Measurements from ENCODE around the gene HAPLN1. TPM values are rescaled to one million over a fixed set of nuclear protein-coding genes. Genes with fewer than 3 reads are reported as not detected.

The HAPLN1 gene
- polyA plus RNA-seq, 1 donor from 2014 or later, result 0.10 TPM

GRCh38 chr5:83636156-83636555 lies 84.5 kb downstream of the HAPLN1 start:
- Histone ChIP-seq H3K36me3 (ENCODE audit: insufficient read depth, low read length) (no peaks in the 10 kb centered on the region), H3K4me2 (ENCODE audit: low read length) (no peak overlapping the region), H3K27me3 (ENCODE audit: insufficient read depth, low read depth, low read length) (no peaks in the 10 kb centered on the region), H4K20me1 (ENCODE audit: insufficient read depth) (no peaks in the 10 kb centered on the region), H3K9me2 (ENCODE audit: insufficient read depth, low read length) (no peaks in the 10 kb centered on the region), H3K79me2 (replicated peaks; ENCODE audit: insufficient read depth, low read length) (no peaks in the 10 kb centered on the region), H3F3A (ENCODE audit: insufficient read depth, low read length, poor library complexity, severe bottlenecking) (peaks cover 4% of the 10 kb centered on the region), H3K9me3 (ENCODE audit: low read length) (no peaks in the 10 kb centered on the region), H2AFZ (ENCODE audit: low read depth, low read length) (no peak overlapping the region), H3K27ac (ENCODE audit: low read length) (no peak overlapping the region), H3K4me3 (ENCODE audit: low read length) (no peak overlapping the region), H3K9ac (ENCODE audit: low read length) (no peak overlapping the region)
- TF ChIP-seq MXI1 (conservative IDR thresholded peaks at IDR 0.05; ENCODE audit: poor library complexity, severe bottlenecking), result no peak
- TF ChIP-seq, protein P1, sequence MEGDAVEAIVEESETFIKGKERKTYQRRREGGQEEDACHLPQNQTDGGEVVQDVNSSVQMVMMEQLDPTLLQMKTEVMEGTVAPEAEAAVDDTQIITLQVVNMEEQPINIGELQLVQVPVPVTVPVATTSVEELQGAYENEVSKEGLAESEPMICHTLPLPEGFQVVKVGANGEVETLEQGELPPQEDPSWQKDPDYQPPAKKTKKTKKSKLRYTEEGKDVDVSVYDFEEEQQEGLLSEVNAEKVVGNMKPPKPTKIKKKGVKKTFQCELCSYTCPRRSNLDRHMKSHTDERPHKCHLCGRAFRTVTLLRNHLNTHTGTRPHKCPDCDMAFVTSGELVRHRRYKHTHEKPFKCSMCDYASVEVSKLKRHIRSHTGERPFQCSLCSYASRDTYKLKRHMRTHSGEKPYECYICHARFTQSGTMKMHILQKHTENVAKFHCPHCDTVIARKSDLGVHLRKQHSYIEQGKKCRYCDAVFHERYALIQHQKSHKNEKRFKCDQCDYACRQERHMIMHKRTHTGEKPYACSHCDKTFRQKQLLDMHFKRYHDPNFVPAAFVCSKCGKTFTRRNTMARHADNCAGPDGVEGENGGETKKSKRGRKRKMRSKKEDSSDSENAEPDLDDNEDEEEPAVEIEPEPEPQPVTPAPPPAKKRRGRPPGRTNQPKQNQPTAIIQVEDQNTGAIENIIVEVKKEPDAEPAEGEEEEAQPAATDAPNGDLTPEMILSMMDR (IDR thresholded peaks at IDR 0.05; ENCODE audit: poor library complexity, severe bottlenecking), result no peak
- TF ChIP-seq REST (IDR thresholded peaks at IDR 0.05; ENCODE audit: borderline replicate concordance), result no peak

- Histone ChIP-seq H3K9ac (ENCODE audit: low read length) (no peak overlapping the region), H2AFZ (ENCODE audit: low read depth, low read length) (no peak overlapping the region), H3K4me2 (ENCODE audit: low read length) (no peak overlapping the region), H3K36me3 (ENCODE audit: insufficient read depth, low read length) (no peaks in the 10 kb centered on the region), H3K79me2 (replicated peaks; ENCODE audit: insufficient read depth, low read length) (no peaks in the 10 kb centered on the region), H3K27me3 (ENCODE audit: insufficient read depth, low read depth, low read length) (no peaks in the 10 kb centered on the region), H3K9me2 (ENCODE audit: insufficient read depth, low read length) (no peaks in the 10 kb centered on the region), H3K27ac (ENCODE audit: low read length) (no peak overlapping the region), H3K9me3 (ENCODE audit: low read length) (no peaks in the 10 kb centered on the region), H3K4me3 (ENCODE audit: low read length) (no peak overlapping the region), H4K20me1 (ENCODE audit: insufficient read depth) (no peaks in the 10 kb centered on the region), H3F3A (ENCODE audit: insufficient read depth, low read length, poor library complexity, severe bottlenecking) (peaks cover 4% of the 10 kb centered on the region)
- TF ChIP-seq TAF1 (IDR thresholded peaks at IDR 0.05; ENCODE audit: low read depth) (no peak), POLR2AphosphoS5 (IDR thresholded peaks at IDR 0.05) (peak; percentile 78), RAD21 (conservative IDR thresholded peaks at IDR 0.05) (no peak), REST (IDR thresholded peaks at IDR 0.05; ENCODE audit: borderline replicate concordance) (no peak), EP300 (conservative IDR thresholded peaks at IDR 0.05; ENCODE audit: poor library complexity, severe bottlenecking) (peak; percentile 70), EZH2 (IDR thresholded peaks at IDR 0.05; ENCODE audit: borderline replicate concordance, insufficient read depth, low read length, poor library complexity, severe bottlenecking) (no peak), MXI1 (conservative IDR thresholded peaks at IDR 0.05; ENCODE audit: poor library complexity, severe bottlenecking) (no peak), SMC3 (conservative IDR thresholded peaks at IDR 0.05; ENCODE audit: poor library complexity) (no peak)
- TF ChIP-seq, protein P1 (IDR thresholded peaks at IDR 0.05; ENCODE audit: poor library complexity, severe bottlenecking), result no peak
Measured at GRCh38 chr5:83633285-83633684, 87.4 kb downstream of the HAPLN1 start.

Measured in neural cell (in vitro differentiated cells).